ENCODE data around the gene AATK.

AATK gene

DNA sequence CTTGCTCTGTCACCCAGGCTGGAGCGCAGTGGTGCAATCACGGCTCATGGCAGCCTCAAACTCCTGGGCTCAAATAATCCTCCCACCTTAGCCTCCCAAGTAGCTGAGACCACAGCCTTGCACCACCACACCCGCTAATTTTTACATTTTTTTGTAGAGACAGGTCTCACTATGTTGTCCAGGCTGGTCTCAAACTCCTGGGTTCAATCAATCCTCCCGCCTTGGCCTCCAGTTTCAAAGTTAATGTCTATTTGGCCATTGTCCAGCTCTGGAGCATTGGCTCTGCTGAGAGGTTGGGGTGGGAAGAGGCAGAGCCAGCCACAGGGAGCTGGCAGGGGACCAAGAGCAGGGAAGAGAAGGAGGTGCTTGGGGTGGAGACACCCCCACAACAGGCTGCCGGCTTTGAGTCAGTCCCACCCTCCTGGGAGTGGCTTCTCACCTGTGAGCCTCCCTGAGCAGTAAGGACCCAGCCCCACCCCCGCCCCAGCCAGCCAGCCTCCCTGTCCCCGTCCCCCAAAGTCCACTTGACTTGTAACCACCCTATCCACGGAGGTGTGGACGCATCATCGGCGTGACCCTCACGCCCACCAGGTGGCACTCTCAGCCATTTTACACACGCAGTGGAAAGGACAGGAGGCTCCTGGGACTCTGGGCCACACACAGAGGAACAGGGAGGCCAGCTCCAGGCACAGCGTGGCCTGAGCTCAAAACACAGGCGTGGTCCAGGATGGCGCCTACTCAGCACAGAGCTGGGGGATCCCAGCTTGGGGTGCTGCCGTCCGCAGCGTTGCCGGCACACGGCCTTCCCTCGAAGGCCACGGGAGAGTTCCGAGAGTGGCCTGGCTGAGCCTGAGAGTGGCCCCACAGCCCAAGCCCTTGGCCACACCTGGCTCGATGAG is 23.5 kb downstream of the AATK start:
- DNase-seq (ENCODE audit: low spot score), result peak; percentile 82

DNA sequence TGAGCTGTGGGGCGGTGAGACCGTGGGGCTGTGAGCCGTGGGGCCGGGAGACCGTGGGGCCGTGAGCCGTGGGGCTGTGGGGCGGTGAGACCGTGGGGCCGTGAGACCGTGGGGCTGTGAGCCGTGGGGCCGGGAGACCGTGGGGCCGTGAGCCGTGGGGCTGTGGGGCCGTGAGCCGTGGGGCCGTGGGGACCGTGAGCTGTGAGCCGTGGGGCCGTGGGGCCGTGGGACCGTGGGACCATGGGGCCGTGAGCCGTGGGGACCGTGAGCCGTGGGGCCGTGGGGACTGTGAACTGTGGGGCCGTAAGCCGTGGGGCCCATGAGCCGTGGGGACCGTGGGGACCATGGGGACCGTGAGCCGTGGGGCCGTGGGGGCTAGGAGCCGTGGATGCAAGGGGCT is 25.3 kb downstream of the AATK start:
- DNase-seq (ENCODE audit: low spot score), result no peak

DNA sequence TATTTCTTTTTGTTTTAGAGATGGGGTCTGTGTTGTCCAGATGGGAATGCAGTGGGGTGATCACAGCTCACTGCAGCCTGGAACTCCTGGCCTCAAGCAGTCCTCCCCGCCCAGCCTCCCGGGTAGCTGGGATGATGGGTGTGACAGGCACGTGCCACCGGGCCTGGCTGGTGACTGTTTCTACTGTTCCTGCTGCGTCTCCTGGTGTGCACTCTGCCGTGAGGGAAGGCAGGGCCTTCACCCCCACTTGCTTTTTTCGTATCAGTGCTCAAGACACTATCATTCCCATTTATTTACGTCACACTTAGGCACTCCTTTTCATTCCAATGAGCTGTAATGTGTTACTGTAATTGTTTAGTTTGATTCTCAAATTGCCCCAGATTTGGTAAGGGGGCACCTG is 26.0 kb downstream of the AATK start:
- no peak for DNase-seq (ENCODE audit: low spot score)

DNA sequence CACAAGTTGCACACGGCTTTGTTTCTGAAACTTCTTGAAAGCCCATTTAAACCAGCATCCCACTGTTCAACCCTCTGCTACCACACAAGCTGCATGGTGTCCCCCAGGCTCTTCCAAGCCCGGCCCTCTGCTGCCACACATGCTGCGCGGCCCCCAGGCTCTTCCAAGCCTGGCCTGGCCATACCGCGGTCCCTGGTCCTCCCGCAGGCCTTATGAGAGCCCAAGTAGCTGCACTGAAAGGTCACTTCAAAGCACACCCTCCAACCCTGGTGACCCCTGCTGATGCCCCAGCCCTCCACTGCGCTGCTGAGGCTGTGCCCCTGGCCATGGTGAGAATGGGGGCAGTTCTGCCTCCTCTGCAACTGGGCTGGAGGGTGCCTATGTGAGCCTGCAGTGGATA is 26.6 kb downstream of the AATK start:
- DNase-seq (ENCODE audit: low spot score), result no peak

DNA sequence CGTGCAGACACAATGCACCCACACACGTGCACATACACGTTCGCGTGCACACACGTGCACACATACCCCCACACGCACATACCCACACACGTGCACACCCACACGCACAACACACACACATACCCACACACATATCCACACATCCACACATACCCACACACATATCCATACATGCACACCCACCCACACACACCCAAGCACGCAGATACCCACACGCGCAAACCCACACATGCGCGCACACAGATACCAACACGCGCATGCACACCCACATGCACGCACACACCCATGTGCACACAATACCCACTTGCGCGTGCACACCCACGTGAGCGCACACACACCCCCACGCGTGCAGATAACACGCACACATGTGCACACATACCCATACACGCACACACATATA is 27.5 kb downstream of the AATK start:
- DNase-seq (ENCODE audit: low spot score), result no peak

DNA sequence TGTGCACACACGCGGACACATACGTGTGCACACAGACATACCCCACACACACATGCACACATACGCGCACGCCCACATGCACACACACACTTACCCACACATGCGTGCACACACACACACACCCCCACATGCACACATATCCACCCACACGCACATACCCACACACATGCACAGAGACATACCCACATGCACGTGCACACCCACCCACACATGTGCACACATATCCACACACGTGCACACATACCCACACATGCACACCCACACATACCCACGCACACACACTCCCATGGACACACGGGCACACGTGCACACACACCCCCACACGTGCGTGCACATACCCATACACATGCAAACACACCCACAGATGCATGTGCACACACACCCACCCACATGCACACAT is 27.9 kb downstream of the AATK start:
- no peak for DNase-seq (ENCODE audit: low spot score)

DNA sequence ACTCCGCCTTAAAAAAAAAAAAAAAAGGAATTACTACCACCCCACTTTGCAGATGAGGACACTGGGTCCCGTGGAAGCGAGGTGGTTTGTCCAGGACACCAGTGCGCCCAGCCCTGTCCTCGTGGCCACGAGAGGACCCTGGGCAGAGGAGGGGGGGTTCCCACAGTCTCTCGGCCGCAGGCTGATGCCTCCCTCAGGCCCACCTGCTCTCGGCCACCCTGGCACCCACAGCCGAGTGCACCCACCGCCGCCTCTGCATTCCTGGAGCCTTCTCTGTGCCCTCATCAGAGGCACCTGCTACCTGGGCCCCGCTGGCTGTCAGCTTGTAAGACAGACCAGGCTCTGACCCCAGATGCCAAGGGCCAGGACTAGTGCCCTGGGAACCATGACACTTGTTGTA is 28.8 kb downstream of the AATK start:
- DNase-seq (ENCODE audit: low spot score), result no peak

DNA sequence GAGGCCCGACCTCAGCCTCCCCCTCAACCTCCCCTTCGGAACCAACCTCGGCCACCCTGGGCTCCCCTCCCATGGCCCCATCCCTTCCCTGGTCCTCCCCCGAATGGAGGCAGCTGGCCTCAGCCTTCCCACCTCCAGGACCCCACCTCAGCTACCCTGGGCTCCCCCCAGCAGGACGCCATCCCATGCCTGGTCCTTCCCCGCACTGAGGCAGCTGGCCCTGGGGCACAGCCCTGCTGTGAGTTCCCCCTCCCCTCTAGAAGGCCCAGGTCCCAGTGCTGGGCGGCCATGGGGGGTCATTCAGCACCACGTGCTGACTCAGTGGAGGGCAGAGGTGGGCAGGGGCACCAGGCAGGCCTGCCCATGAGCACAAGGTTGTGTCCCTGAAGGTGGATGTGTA is 29.7 kb downstream of the AATK start:
- no peak for DNase-seq (ENCODE audit: low spot score)

DNA sequence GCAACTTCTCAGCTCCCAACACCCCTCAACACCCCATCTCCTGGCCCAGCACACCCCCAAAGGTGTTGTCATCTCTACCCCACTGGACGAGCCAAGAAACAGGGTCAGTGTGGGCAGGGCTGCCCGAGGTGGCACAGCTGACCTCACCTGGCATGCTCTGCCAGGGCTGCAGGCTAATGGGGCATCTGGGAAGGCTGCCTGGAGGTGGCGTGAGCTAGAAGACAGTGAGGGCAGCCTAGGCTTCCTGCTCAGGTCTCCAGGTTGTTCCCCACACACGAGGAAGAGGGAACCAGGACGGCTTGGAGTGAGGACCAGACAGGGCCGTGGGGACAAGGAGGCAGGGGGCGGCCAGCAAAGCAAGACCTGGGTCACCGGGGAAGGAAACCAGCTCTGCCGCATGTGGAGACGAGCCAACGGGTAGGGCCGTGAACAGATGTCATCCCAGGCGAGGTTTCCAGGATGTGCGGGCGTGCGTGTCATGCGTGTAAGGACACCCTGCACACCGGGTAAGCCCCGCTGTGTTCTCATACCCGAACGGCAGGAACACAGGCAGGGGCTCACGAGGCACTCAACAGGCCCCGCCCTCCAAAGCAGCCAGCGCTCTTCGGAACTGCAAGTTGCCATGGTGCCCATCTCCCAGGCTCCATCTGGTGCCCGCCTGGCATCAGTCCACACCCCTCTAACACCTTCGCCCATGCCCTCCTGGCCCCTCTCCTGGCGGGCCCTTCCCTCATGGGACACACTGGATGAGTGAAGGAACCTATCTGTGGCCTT is 30.3 kb downstream of the AATK start:
- no peak for DNase-seq (ENCODE audit: low spot score)

DNA sequence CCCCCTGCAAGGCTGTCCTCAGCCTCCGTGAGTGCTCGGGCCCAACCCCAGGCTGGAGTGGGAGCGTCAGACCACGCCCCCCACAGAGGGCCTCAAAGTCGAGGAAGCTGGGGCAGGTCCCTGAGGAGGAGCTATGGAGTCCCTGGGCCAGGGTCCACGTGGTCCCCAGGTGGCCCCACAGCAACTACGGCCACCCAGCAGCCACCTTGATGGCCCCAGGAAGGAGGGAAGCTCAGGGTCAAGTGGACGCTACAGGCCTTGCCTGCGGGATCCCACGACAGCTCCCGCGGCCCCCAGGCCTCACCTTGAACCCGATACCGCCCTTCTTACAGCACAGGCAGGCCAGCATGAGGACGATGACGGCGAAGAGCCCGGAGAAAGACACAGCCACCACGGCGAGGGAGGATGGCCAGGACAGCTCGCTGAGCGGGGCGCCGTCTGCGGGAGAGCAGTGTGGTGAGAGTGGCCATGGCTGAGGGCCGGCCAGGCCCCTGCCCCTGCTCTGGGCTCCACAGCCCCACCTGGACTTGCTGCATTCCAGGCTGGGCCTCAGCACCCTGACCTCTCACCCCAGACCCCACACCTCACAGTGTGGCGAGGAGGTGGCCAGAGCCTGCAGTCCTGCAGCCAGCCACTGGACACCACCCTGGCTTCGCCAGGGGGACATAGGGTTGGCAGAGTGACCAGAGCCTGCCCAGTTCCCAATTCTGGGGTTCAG is 31.8 kb downstream of the AATK start:
- no peak for DNase-seq (ENCODE audit: low spot score)

DNA sequence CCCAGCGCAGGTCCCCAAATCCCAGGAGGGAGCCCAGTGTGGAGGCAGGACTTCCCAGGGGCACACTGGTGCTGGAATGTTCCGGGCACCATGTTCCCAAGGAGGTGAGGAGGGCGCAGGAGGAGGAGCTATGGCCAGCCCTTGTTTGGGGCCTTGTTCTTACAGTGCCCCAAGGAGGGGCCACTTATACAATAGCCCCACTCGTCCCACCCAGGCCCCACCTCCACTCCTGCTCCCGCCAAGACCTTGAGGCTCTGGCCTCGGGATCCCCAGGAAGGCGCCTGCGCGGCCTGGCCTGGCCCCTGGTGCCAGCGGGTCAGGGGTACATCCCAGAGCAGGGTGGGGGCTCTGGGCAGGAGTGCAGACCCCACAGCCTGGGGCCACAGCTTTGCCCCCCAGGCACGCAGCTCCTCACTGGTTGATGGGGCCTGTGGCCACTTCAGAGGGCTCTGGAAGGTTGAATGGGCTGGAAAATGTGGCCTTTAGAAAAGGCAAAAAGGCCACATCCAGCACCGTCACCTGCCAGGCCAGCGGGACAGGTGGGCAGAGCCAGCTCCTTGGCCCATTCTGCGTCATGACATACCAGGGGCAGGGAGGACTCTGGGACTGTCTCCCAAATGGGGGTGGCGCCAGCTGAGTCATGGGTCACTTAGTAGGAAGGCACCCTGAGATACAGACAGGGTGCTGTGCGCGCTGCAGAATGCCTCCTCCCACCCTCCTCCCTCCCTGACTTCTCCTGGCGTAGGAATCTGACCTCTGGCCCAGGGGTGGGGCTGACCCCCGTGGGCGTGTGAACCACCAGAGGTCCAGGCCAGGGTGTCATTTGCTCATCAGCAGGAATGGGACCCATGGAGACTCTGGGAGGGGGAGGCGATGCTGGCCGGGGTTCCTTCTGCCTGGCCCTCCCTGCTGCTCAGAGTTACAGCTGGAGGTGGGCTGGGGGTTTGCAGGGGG is 33.0 kb downstream of the AATK start:
- no peak for DNase-seq (ENCODE audit: low spot score)

DNA sequence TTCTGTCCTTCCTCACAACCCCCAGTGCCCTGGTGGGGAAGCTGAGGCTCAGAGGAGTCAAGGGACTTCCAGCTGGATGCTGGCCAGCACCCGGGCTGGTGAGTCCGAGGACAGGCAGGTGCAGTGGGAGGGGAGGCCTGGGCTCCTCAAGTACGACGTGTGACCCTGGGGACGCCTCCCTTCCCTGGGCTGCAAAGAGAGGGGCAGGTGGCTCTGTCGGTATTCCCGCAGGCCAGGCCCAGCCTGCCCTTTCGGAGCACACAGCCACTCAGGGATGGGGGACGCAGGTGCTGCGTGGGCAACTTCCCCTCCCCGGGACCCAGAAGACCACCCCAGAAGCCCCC is 33.9 kb downstream of the AATK start:
- DNase-seq (ENCODE audit: low spot score), result no peak

DNA sequence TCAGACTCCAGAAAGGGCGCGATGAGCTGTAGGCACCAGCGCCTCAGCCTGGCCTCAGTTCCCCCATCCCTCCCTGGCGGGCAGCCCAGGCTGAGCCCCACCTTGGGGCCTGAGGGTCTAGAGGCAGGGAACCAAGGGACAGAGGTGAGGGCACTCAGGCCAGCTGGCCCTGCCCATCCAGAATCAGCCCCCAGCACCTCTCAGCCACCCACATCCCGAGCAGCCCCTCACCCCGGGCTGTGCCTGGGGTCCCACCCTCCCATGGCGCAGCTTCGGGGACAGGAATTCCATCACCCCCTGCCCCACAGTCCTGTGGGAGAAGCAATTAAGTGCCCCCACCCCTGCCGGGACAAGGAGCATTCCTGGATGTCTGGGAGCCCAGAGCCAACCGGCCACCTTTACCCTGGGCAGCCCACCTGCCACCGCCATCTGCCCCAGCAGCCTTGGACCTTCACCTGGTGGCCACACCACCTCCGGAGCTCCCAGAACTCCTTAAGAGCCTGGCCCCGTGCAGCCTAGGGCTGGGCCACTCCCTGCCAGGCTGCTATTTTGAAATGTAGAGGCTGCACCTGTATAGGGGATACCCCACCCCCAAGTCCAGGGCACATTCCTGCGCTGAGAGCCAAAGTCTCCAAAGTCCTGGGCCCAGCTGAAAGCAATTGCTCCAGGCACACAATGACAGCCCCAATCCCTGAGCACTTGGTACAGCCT is 34.4 kb downstream of the AATK start:
- peak; percentile 64 for DNase-seq (ENCODE audit: low spot score)

DNA sequence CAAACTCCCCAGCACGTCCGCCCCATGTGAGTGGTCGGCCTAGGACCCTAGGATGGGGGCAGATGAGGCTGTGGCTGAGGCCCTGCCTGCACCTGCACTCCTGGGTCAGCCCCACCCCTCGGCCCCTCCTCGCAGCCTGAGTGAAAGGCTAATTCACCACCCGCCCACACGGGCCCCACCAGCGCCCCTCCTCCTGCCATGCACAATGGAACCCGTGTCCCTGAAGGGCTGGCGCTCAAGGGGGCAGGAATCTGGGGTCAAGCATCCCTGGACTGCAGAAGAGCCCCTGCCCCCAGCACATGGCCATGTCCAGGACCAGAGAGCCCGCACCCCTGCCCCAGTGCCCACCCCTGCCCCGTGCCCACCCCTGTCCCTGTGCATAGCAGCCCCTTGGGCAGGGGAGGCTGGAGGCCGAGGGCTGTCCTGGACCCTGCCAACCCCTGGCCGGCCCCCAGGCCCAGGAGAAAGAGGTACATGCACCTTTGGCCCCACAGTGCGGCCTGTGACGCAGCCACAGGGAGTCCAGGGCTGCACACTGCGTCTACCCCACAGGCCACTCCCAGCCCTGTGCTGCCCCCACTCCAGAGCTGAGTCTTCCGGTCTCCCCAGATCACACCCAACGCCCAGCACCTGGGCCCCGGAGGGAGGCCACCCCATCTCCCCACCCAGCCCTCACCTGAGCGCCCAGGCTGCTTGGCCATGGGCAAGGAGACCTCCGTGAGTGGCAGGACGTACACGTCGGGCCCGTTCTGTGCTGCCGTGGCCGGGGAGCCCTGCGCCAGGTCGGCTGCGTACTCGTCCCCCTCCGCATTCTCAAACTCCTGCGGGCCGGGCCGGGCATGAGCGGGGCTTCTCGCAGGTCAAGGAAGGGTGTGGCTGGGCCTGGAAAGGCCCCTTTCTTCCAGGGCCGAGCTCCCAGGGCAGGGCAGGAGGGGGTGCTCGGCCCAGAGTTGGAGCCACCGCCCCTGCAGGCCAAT is 35.3 kb downstream of the AATK start:
- no peak for DNase-seq (ENCODE audit: low spot score)

DNA sequence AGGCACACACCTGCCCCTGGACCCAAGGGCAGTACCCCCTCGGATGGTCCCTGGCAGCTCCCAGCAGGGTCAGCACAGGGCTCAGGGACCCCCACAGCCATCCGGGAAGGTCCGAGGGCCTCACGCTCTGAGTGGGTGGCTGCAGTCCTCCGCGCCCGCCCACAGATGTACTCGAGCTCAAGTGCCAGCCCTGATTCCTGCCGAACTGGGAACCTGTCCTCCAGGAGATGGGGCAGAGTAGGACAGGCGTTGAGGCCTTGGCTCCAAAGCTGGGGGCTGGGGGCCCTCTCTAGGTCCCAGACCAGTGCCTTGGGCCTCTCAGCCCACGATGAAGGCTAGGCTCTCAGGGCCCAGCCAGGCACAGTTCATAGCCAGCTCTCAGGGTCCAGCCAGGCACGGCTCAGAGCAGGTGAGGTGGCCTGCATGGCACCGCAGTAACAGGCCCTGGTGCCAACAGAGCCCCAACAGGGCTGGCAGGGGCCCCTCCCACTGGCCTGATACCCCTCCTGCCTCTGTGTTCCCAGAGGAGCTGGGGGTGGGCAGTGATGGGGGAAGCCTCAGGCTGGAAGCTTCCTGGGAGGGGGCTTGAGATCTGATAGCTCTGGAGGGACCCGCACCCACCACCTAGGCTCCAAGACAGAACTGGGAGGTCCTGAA is 36.2 kb downstream of the AATK start:
- no peak for DNase-seq (ENCODE audit: low spot score)

DNA sequence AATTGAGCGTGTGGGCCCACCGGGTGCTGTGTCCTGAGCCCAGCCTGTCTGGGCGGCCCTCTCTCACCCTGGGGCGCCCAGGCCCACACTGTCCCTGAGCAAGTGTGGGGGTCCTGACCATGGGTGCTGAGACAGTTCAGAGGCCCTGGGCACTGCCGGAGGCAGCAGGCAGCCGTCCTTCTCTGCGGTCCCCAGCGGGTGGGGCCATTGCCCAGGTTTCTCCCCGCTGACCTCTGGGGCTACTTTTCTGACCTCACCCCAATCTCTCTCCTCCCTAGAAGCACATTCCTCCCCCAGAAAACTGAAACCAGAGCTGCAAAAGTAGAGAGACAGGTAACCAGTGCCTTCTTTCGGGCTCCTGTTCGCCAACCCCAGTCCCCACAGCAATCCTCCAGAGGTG is 36.7 kb downstream of the AATK start:
- DNase-seq (ENCODE audit: low spot score), result peak; percentile 66

DNA sequence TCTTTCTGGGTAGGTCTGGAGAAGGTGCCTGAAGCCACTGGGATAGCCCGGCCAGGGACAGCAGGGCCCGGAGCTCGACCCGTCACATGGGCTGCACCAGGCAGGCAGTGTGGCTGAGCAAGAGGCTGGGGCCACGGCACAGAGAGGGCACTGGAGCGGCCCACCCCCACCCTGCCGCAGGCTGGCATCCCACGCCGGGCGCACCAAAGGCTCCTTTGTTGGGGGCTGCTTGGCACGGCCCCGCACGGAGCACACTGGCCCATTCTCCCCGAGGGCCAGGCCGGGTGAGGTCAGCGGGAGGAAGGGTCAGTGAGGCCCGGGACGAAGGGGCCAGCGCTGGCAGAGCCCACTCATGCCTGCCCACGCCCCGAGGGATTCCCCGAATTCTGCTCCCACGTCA is 37.2 kb downstream of the AATK start:
- no peak for DNase-seq (ENCODE audit: low spot score)

DNA sequence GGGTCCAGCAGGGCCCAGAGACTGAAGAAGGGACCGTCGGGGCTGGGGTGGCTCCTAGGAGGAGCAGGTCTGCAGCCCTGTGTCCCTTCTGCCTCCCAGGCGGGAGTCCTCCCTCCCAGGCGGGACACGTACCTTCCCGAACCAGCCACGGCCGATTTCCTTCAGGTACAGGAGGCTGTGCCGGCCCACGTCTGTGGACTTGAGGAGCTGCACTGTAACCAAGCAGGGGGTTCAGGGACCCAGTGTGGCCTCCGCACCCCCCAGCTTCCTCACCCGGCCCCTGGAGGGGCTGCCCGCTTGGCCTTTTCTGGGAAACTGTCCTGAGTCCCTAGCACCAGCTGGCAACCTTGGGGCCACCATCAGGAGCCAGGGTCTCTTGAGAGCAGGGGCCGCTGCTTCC is 37.7 kb downstream of the AATK start:
- no peak for DNase-seq (ENCODE audit: low spot score)

DNA sequence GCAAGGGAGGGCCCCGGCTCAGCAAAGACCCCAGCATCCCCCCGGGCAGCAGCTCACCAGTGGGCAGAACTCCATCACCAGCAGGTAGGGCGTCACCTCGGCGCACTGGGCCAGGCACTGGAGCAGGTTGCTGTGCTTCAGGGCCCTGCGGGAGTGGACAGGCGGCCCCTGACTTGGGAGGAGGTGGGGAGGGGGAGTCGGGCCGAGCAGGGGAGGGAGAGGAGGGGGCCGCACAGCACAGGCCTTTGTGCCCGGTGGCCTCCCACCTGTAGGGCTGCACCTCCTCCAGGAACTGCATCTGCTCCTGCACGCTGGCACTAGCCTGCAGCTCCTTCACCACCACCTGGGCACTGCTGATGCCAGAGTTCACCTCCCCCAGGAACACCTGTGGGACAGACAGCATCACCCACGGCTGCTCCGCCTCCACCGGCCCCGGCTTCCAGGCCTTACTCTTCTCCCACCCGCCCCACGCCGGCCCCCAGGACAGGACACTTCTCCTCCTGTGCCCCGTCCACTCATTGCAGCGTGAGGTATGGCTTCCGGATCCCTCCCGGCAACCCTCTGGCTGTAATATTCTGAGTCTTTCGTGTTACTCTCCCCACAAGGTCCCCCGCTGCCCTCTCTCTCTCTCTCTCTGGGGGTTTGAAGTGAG is 38.4 kb downstream of the AATK start:
- DNase-seq (ENCODE audit: low spot score), result no peak
